GM12878 (cell line): Measurements from ENCODE around the gene SPTLC3. TPM values are rescaled to one million over a fixed set of nuclear protein-coding genes. Genes with fewer than 3 reads are reported as not detected.

Experiments used
- ATAC-seq: fragments of 200-7000 bp; cut with Tn5 transposase; 3 replicates; pipeline ENCODE4 v1.9.1; 2020; ENCODE audit warnings: mild to moderate bottlenecking, moderate library complexity
- BruUV-seq: library from RNA; stranded (reverse); fragments of 400-500 nt; replicated peaks from 2 replicates; lab custom pipeline; 2021; lab: Mats Ljungman, UMichigan
- CTCF ChIA-PET: fragments of 300-600 bp; sonication (Branson Sonifier 250); formaldehyde crosslinking; extraction: SDS; loops from one replicate; lab custom pipeline; 2021; ENCODE audit warnings: inconsistent platforms; lab: Yijun Ruan, JAX
- POLR2A ChIA-PET: fragments of 350-600 bp; formaldehyde crosslinking; extraction: SDS; loops from one replicate; lab custom pipeline; 2021; ENCODE audit warnings: inconsistent platforms; lab: Charles Lee
- RAD21 ChIA-PET: fragments of 300-600 bp; sonication (Branson Sonifier 250); formaldehyde crosslinking; loops from one replicate; lab custom pipeline; 2023; ENCODE audit warnings: antibody characterized with exemption; ENCODE audit not compliant: unreplicated experiment; lab: Charles Lee
- SMC1A ChIA-PET: fragments of 300-600 bp; sonication (Branson Sonifier 250); formaldehyde crosslinking; loops from one replicate; lab custom pipeline; 2023; ENCODE audit not compliant: unreplicated experiment, uncharacterized antibody; lab: Charles Lee
- DNase-seq: peaks from one replicate; pipeline ENCODE4 v3.0.0-alpha.2; 2011; ENCODE audit warnings: low read depth, low spot score
- FAIRE-seq: peaks from 3 replicates; lab custom pipeline; 2011; peaks lifted over from hg19 to GRCh38; lab: Jason Lieb, UNC
- H2AFZ ChIP-seq: 2 replicates; pipeline ENCODE4 v1.6.0; 2011; ENCODE audit warnings: low read depth, low read length, control low read depth; ENCODE audit not compliant: control insufficient read depth
- H3K27ac ChIP-seq: 2 replicates; pipeline ENCODE4 v1.5.1; 2011; ENCODE audit warnings: control low read depth; ENCODE audit not compliant: control insufficient read depth, insufficient read depth
- H3K27me3 ChIP-seq, 2 experiments: replicated peaks in 1 of 2; 2 replicates each; pipeline versions ENCODE4 v1.6.0 to v1.6.1; 2011; ENCODE audit warnings: low read length in 1 of 2; ENCODE audit not compliant: control insufficient read depth in 2 of 2, insufficient read depth in 2 of 2
- H3K36me3 ChIP-seq, 2 experiments: 2 replicates each; pipeline ENCODE4 v1.5.1; 2011; ENCODE audit warnings: low read length in 1 of 2; ENCODE audit not compliant: control insufficient read depth in 2 of 2, insufficient read depth in 2 of 2
- H3K4me1 ChIP-seq: 2 replicates; pipeline ENCODE4 v1.6.1; 2011; ENCODE audit warnings: mild to moderate bottlenecking, low read length, moderate library complexity, mixed read lengths; ENCODE audit not compliant: control insufficient read depth, insufficient read depth
- H3K4me2 ChIP-seq: 2 replicates; pipeline ENCODE4 v1.6.0; 2011; ENCODE audit warnings: control low read depth; ENCODE audit not compliant: control insufficient read depth, insufficient read depth
- H3K4me3 ChIP-seq: fragments of 200-600 bp; sonication (generic); 2 replicates; pipeline ENCODE4 v1.5.1; 2016
- H3K79me2 ChIP-seq: 2 replicates; pipeline ENCODE4 v1.6.0; 2011; ENCODE audit warnings: low read length; ENCODE audit not compliant: control insufficient read depth, insufficient read depth
- H3K9ac ChIP-seq: 2 replicates; pipeline ENCODE4 v1.8.0; 2011; ENCODE audit warnings: low read length, control low read depth, mixed read lengths; ENCODE audit not compliant: control insufficient read depth, insufficient read depth
- H3K9me3 ChIP-seq: replicated peaks from 3 replicates; pipeline ENCODE4 v1.5.1; 2011; ENCODE audit warnings: mild to moderate bottlenecking, low read length; ENCODE audit not compliant: control insufficient read depth, insufficient read depth
- H4K20me1 ChIP-seq: 2 replicates; pipeline ENCODE4 v1.6.0; 2011; ENCODE audit not compliant: control insufficient read depth, insufficient read depth
- BCLAF1 ChIP-seq: fragments of 450-650 bp; IDR thresholded peaks from 2 replicates; pipeline ENCODE4 v1.6.1; 2017; ENCODE audit warnings: antibody characterized with exemption, mild to moderate bottlenecking, moderate library complexity
- BHLHE40 ChIP-seq, 2 experiments: fragments of 450-650 bp in 1 of 2; IDR thresholded peaks; 2 replicates each; pipeline ENCODE4 v1.6.1; 2011 to 2017; ENCODE audit warnings: low read depth in 2 of 2, borderline replicate concordance in 1 of 2, improper control_type of control experiment in 1 of 2, low read length in 1 of 2, mild to moderate bottlenecking in 1 of 2
- E2F8 ChIP-seq: fragments of 450-650 bp; IDR thresholded peaks from 2 replicates; pipeline ENCODE4 v1.6.1; 2018; ENCODE audit warnings: mild to moderate bottlenecking, low read depth, moderate library complexity; ENCODE audit not compliant: partially characterized antibody
- EGR1 ChIP-seq, 2 experiments: IDR thresholded peaks; 1 replicate in 1 of 2; 2 replicates in 1 of 2; pipeline ENCODE4 v1.6.1; 2011 to 2012; ENCODE audit warnings: low read depth in 2 of 2, low read length in 2 of 2, borderline replicate concordance in 1 of 2, mild to moderate bottlenecking in 1 of 2, moderate library complexity in 1 of 2
- ESRRA ChIP-seq: IDR thresholded peaks from 2 replicates; pipeline ENCODE4 v1.6.1; 2012; ENCODE audit warnings: mild to moderate bottlenecking, low read length, improper control_type of control experiment
- HDGF ChIP-seq: fragments of 450-650 bp; IDR thresholded peaks from 2 replicates; pipeline ENCODE4 v1.6.1; 2016; ENCODE audit warnings: antibody characterized with exemption
- IKZF2 ChIP-seq, 2 experiments: fragments of 450-650 bp; IDR thresholded peaks; 2 replicates each; pipeline ENCODE4 v1.6.1; 2017; ENCODE audit warnings: mild to moderate bottlenecking in 2 of 2, moderate library complexity in 2 of 2
- MYC ChIP-seq: IDR thresholded peaks from 2 replicates; pipeline ENCODE4 v1.6.1; 2011; ENCODE audit warnings: mild to moderate bottlenecking, low read length, moderate library complexity, inconsistent platforms; ENCODE audit not compliant: insufficient read depth, insufficient replicate concordance, insufficient read length, severe bottlenecking
- NKRF ChIP-seq: fragments of 450-650 bp; conservative IDR thresholded peaks from 2 replicates; pipeline ENCODE4 v1.6.1; 2017; ENCODE audit warnings: mild to moderate bottlenecking, moderate library complexity
- SIN3A ChIP-seq: IDR thresholded peaks from 2 replicates; pipeline ENCODE4 v1.6.1; 2012; ENCODE audit warnings: low read depth, low read length, improper control_type of control experiment
- SIX5 ChIP-seq: IDR thresholded peaks from 2 replicates; pipeline ENCODE4 v1.6.1; 2011; ENCODE audit warnings: mild to moderate bottlenecking, low read depth, low read length, moderate library complexity; ENCODE audit not compliant: severe bottlenecking
- SPI1 ChIP-seq: IDR thresholded peaks from 2 replicates; pipeline ENCODE4 v1.6.1; 2011; ENCODE audit warnings: low read depth, mild to moderate bottlenecking, low read length, moderate library complexity, borderline replicate concordance; ENCODE audit not compliant: insufficient read depth
- TARDBP ChIP-seq: IDR thresholded peaks from 2 replicates; pipeline ENCODE4 v1.6.1; 2016; ENCODE audit warnings: borderline replicate concordance
- WGBS: methylation state at CpG from one replicate; pipeline ENCODE4 v1.1.6; 2016; ENCODE audit warnings: low lambda C conversion rate; ENCODE audit not compliant: insufficient replicate concordance, insufficient coverage; ENCODE audit errors: missing lambda C conversion rate; 5-methylcytosine and 5-hydroxymethylcytosine counted together
- in situ Hi-C: fragments of 300-500 bp; cut with MboI; formaldehyde crosslinking; loops from 9 replicates; pipeline ENCODE4 v1.14.3; 2018; ENCODE audit warnings: mixed read lengths
- intact Hi-C: fragments of 100-400 bp; cut with micrococcal nuclease; formaldehyde crosslinking; loops from one replicate; pipeline ENCODE4 v1.14.2; 2022; ENCODE audit not compliant: unreplicated experiment
- polyA plus RNA-seq, 11 experiments: library from polyadenylated mRNA; depleted of rRNA in 4 of 11; unstranded in 6 of 11; stranded (reverse) in 5 of 11; fragments of >200 nt; fragmentation: Nextera tagmentation in 4 of 11; fragmentation: Illumina TruSeq in 1 of 11; extraction: Ambion mirVana in 4 of 11; extraction: Trizol in 1 of 11; gene quantifications; 1 replicate in 1 of 11; 2 replicates in 10 of 11; pipeline versions ENCODE4 v1.2.1 to v1.2.3, GENCODE V29; 2011 to 2016; ENCODE audit warnings: inconsistent platforms in 2 of 11, missing spikeins in 2 of 11, low read depth in 1 of 11
- total RNA-seq, 4 experiments: library from RNA; depleted of rRNA in 3 of 4; stranded (reverse); fragments of >200 nt in 3 of 4; fragmentation: Illumina TruSeq in 1 of 4; extraction: Trizol in 1 of 4; gene quantifications; 2 replicates each; pipeline versions ENCODE4 v1.2.1 to v1.2.3, GENCODE V29; 2013 to 2021

The SPTLC3 gene
- total and polyA plus RNA-seq, 10 of the 15 experiments (the other 5 are each of a cell fraction or from before 2014, with no cell fraction given): 0.04 to 0.29 (median 0.06) TPM; not detected in 7

GRCh38 chr20:13173201-13173600, 164.4 kb downstream of the SPTLC3 start (continued):
- TF ChIP-seq E2F8: no peak
- no peak for TF ChIP-seq HDGF
- no peak for TF ChIP-seq TARDBP
- TF ChIP-seq SIX5: no peak
- TF ChIP-seq EGR1 (IDR thresholded peaks at IDR 0.05; ENCODE audit: borderline replicate concordance in 1 of 2, low read depth in 2 of 2, low read length in 2 of 2): no peak
- no peak for TF ChIP-seq MYC
- TF ChIP-seq BHLHE40 (IDR thresholded peaks at IDR 0.05; ENCODE audit: borderline replicate concordance in 1 of 2, low read depth in 2 of 2, low read length in 1 of 2): no peak

- ChIA-PET SMC1A (interaction anchor here (0.6 kb wide), 1 partner anchor 9 kb away, joined by 3 read pairs; no protein-coding TSS in a partner anchor), CTCF (no interaction called here), RAD21 (no interaction called here), POLR2A (no interaction called here)
- Histone ChIP-seq H3K27me3 (no peaks in the 10 kb centered on the region; a peak in 1 of 4 replicates), H3K27ac (no peak overlapping the region), H3K79me2 (no peaks in the 10 kb centered on the region), H3K9me3 (no peaks in the 10 kb centered on the region; the same call in 2 of the 3 replicates), H2AFZ (no peak overlapping the region), H3K9ac (no peak overlapping the region), H3K4me2 (no peak overlapping the region), H3K36me3 (no peaks in the 10 kb centered on the region), H3K4me3 (no peak overlapping the region), H3K4me1 (no peaks in the 10 kb centered on the region), H4K20me1 (no peaks in the 10 kb centered on the region)
- BruUV-seq: no TSS peak
- DNase-seq (peak; percentile 9), ATAC-seq (peak; percentile 84), FAIRE-seq (peak; percentile 7)
- intact Hi-C loops: no loop called here
- TF ChIP-seq EGR1 (IDR thresholded peaks at IDR 0.05; ENCODE audit: borderline replicate concordance in 1 of 2, low read depth in 2 of 2, low read length in 2 of 2): no peak
- TF ChIP-seq BHLHE40 (IDR thresholded peaks at IDR 0.05; ENCODE audit: borderline replicate concordance in 1 of 2, low read depth in 2 of 2, low read length in 1 of 2): peak in 1 of 2 experiments; percentile 20; a peak in 1 of 4 replicates
- TF ChIP-seq SPI1: peak; percentile 82
- TF ChIP-seq BCLAF1: no peak
- no peak for TF ChIP-seq HDGF
- TF ChIP-seq NKRF: no peak
- no peak for TF ChIP-seq ESRRA
- TF ChIP-seq SIN3A: no peak
- TF ChIP-seq IKZF2 (IDR thresholded peaks at IDR 0.05): peak in 1 of 2 experiments; percentile 28; a peak in 1 of 4 replicates
- WGBS: 26% methylated on average over 8 of the region's 9 CpGs
- in situ Hi-C loops: no loop called here
Measured at GRCh38 chr20:13174402-13174801, 165.6 kb downstream of the SPTLC3 start.
